Activated naive CD8-positive, alpha-beta T cell treated with anti-CD3 and anti-CD28 coated beads, Interleukin-2, amount 50 U/mL, for 24 hours (primary cell): ENCODE data around the gene IMP4.
"Not testable (repeated sequence)": the region's sequence is repeated elsewhere in the genome, so short reads cannot be mapped to it uniquely, and the experiment has no call there.

Source experiments
- ATAC-seq: fragments of 150-1000 bp; cut with Tn5 transposase; one replicate; pipeline ENCODE4 v1.10.0; 2021
- DNase-seq: peaks from one replicate; pipeline ENCODE4 v3.0.0; 2021
- H3K27ac Mint-ChIP-seq: one replicate; pipeline ENCODE4 v1.8.0; 2021; ENCODE audit warnings: mild to moderate bottlenecking, mixed read lengths
- H3K27me3 Mint-ChIP-seq: one replicate; pipeline ENCODE4 v1.8.0; 2021; ENCODE audit warnings: mixed read lengths
- H3K36me3 Mint-ChIP-seq: one replicate; pipeline ENCODE4 v1.8.0; 2021; ENCODE audit warnings: low read depth, mixed read lengths
- H3K4me1 Mint-ChIP-seq: one replicate; pipeline ENCODE4 v1.8.0; 2021; ENCODE audit warnings: mixed read lengths
- H3K4me3 Mint-ChIP-seq: one replicate; pipeline ENCODE4 v1.8.0; 2021; ENCODE audit warnings: mild to moderate bottlenecking, moderate library complexity, mixed read lengths
- H3K9me3 Mint-ChIP-seq: one replicate; pipeline ENCODE4 v1.8.0; 2021; ENCODE audit warnings: mixed read lengths

The IMP4 gene

GRCh38 chr2:130328710-130329109 is 14.0 kb upstream of the IMP4 start:
- Mint-ChIP-seq H3K36me3 (no peaks in the 10 kb centered on the region), H3K27ac (no peak overlapping the region), H3K4me3 (no peak overlapping the region), H3K4me1 (no peaks in the 10 kb centered on the region), H3K27me3 (peaks cover 36% of the 10 kb centered on the region), H3K9me3 (no peaks in the 10 kb centered on the region)
- no peak for DNase-seq
- ATAC-seq, result no peak

GRCh38 chr2:130332271-130333073 is 10.2 kb upstream of the IMP4 start:
- peaks cover 17% of the 10 kb centered on the region for H3K27me3 Mint-ChIP-seq
- H3K4me1 Mint-ChIP-seq, result peaks cover 2% of the 10 kb centered on the region
- ATAC-seq, result peak; percentile 84
- no peaks in the 10 kb centered on the region for H3K36me3 Mint-ChIP-seq
- peak overlapping the region; percentile 47 for H3K4me3 Mint-ChIP-seq
- no peaks in the 10 kb centered on the region for H3K9me3 Mint-ChIP-seq
- DNase-seq, result peak; percentile 82
- H3K27ac Mint-ChIP-seq, result peak overlapping the region; percentile 16

DNA sequence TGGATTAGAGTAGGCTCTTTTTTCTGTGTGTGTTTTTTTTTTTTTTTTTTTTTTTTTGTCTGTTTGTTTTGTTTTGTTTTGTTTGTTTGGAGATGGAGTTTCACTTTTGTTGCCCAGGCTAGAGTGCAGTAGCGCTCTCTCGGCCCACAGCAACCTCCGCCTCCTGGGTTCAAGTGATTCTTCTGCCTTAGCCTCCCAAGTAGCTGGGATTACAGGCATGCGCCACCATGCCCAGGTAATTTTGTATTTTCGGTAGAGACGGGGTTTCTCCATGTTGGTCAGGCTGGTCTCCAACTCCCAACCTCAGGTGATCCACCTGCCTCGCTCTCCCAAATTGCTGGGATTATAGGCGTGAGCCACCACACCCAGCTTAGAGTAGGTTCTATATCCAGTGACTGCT is 9.4 kb upstream of the IMP4 start:
- not testable (repeated sequence) for H3K4me3 Mint-ChIP-seq, H3K9me3 Mint-ChIP-seq, DNase-seq, H3K36me3 Mint-ChIP-seq, ATAC-seq, H3K4me1 Mint-ChIP-seq
- H3K27me3 Mint-ChIP-seq, result peaks cover 17% of the 10 kb centered on the region
- H3K27ac Mint-ChIP-seq, result peak overlapping the region; percentile 16

GRCh38 chr2:130334026-130334425 is 8.7 kb upstream of the IMP4 start:
- Mint-ChIP-seq H3K27ac (no peak overlapping the region), H3K9me3 (no peaks in the 10 kb centered on the region), H3K4me3 (no peak overlapping the region), H3K36me3 (peaks cover 4% of the 10 kb centered on the region), H3K27me3 (peaks cover 11% of the 10 kb centered on the region), H3K4me1 (peaks cover 8% of the 10 kb centered on the region)
- DNase-seq, result no peak
- no peak for ATAC-seq

- H3K4me1 Mint-ChIP-seq, result peaks cover 10% of the 10 kb centered on the region
- no peak overlapping the region for H3K4me3 Mint-ChIP-seq
- H3K27ac Mint-ChIP-seq, result no peak overlapping the region
- DNase-seq, result no peak
- ATAC-seq, result no peak
- H3K9me3 Mint-ChIP-seq, result no peaks in the 10 kb centered on the region
- H3K27me3 Mint-ChIP-seq, result peaks cover 10% of the 10 kb centered on the region
- H3K36me3 Mint-ChIP-seq, result peaks cover 12% of the 10 kb centered on the region
Measured at GRCh38 chr2:130335226-130335625, 7.5 kb upstream of the IMP4 start.

DNA sequence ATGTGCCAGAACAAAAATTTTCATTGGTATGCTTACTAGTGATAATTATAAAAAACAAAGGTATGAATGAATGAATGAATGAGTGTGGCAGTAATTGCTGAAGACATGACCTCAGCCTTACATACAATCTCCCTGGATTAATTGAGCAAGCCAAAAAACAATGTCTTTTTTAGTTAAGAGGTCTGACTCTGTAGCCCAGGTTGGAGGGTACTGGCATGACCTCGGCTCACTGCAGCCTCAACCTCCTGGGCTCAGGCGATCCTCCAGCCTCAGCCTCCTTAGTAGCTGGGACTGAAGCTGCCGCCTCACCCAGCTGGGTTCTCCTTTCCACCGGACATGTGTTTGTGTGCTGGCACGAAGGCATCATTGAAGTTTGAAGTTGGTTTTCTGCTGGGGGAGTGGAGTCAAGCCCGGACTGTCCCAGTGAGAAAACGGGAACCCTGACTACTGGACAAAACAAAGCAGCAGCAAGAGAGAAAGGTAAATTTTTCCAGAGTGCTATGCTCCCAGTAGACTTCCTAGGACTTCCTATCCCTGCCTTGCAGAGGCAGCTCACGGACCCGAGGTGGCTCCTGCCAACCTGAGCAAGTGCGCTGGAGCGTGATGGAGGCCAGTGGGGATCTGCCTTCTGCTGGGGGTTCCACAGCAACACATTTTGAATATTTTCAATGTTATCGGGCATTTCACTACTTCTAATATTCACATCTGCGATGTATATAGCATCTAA is 6.4 kb upstream of the IMP4 start:
- Mint-ChIP-seq H3K4me1 (peaks cover 19% of the 10 kb centered on the region), H3K9me3 (no peaks in the 10 kb centered on the region), H3K27ac (no peak overlapping the region), H3K36me3 (peaks cover 12% of the 10 kb centered on the region), H3K4me3 (no peak overlapping the region), H3K27me3 (peaks cover 8% of the 10 kb centered on the region)
- no peak for ATAC-seq
- DNase-seq, result no peak

DNA sequence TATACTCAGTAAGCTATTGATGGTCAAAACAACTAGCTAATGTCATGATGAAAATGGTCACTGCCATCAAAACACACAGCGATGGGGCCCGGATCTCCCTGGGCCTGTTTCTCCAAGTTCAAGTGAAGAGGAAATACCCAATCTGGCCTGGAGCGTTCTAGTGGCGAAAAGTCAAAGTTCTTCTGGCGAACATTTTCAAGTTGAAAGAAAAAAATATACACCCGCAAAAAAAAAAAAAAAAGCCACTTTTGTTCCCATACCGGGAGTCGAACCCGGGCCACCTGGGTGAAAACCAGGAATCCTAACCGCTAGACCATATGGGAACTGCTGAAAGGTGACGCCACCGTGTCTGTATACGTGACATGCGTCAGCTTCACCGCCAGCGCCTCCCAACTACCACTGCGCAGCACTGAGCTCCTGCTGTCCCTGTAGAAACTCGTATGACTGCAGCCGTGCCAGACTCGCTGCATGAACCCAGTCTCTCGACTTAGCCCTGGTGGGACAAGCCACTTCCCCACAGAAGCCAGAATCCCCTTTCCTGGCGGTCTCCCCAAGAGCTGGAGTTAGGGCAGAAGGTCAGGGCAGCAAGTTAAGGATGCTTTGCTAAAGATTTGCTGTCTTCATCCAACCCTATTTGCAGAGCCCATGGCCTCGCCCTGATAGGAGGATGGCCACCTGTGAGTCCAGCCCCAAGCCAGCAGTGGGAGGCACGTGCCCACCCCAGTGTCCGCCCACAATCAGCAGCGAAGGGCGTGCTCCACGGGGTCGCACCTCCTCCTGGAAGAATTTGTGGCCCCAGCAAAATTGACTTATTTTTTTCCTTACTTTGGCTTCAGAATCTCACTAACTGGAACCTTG is 5.6 kb upstream of the IMP4 start:
- H3K27me3 Mint-ChIP-seq, result peaks cover 5% of the 10 kb centered on the region

DNA sequence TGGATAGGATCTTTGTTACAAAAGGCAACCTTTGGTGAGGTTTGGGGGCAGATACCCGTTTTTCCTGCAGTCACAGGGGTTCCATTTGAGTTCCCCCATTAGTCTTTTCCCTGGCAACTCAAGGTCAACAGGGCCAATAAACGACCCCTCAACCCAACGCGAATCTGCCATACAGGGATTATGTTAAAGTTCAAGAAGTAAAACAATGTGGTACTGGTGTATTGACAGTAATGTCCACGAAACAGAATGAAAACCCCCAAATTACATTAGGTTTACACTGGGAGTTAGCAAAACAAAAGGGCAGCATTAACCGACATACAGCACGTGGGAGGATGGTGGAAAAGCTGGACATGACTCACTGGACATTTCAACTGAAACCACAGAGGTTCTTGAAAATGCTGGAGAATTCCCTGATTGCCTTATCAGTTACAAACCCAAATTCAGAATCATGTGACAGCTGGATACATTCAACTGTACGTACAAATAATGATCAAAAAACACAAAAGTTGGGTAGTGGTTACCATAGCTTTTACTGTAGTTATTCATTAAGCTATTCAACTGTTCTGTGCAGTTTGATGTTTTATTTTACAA is 4.9 kb upstream of the IMP4 start:
- no peak for DNase-seq
- no peaks in the 10 kb centered on the region for H3K27me3 Mint-ChIP-seq

More for the DNA sequence above, 5.6 kb upstream of the IMP4 start:
- Mint-ChIP-seq H3K36me3 (peaks cover 12% of the 10 kb centered on the region), H3K27ac (peak overlapping the region; percentile 64), H3K9me3 (no peaks in the 10 kb centered on the region), H3K4me3 (peak overlapping the region; percentile 46), H3K4me1 (peaks cover 23% of the 10 kb centered on the region)
- ATAC-seq, result no peak
- peak; percentile 54 for DNase-seq

GRCh38 chr2:130338793-130339345 is 3.8 kb upstream of the IMP4 start:
- no peak for ATAC-seq
- H3K36me3 Mint-ChIP-seq, result peaks cover 18% of the 10 kb centered on the region
- no peak overlapping the region for H3K4me3 Mint-ChIP-seq
- H3K9me3 Mint-ChIP-seq, result no peaks in the 10 kb centered on the region
- H3K4me1 Mint-ChIP-seq, result peaks cover 34% of the 10 kb centered on the region
- no peaks in the 10 kb centered on the region for H3K27me3 Mint-ChIP-seq
- no peak for DNase-seq
- no peak overlapping the region for H3K27ac Mint-ChIP-seq

More for the DNA sequence above, 4.9 kb upstream of the IMP4 start:
- H3K36me3 Mint-ChIP-seq, result peaks cover 15% of the 10 kb centered on the region
- peaks cover 27% of the 10 kb centered on the region for H3K4me1 Mint-ChIP-seq
- H3K27ac Mint-ChIP-seq, result no peak overlapping the region
- no peak overlapping the region for H3K4me3 Mint-ChIP-seq
- H3K9me3 Mint-ChIP-seq, result no peaks in the 10 kb centered on the region
- no peak for ATAC-seq

- Mint-ChIP-seq H3K4me3 (peak overlapping the region; percentile 17), H3K27me3 (no peaks in the 10 kb centered on the region), H3K36me3 (peaks cover 26% of the 10 kb centered on the region), H3K4me1 (peaks cover 43% of the 10 kb centered on the region), H3K9me3 (no peaks in the 10 kb centered on the region), H3K27ac (peak overlapping the region; percentile 45)
- DNase-seq, result no peak
- no peak for ATAC-seq
Measured at GRCh38 chr2:130339885-130340745, 2.6 kb upstream of the IMP4 start.

DNA sequence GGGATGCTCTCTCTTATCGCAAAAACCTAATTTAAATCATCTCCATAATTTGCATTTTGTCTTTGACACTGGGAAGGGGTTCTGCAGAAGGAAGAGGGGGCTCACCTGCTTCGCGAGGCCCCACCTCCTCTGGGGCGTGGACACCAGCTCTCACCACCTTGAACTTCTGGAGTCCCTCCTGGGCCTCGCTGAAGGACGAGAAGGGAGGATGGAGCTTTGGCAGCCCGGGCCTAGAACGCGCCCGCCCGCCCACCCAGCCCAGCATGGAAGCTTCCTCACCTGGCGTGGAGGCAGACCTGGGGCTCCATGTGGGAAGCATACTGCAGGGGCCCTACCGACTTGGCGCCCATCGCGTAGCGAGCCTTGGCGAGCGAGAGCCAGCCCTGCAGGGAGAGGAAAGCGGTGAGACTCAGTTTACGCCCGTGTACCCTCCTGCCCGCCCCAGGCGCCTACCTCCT is 1.1 kb upstream of the IMP4 start:
- Mint-ChIP-seq H3K4me3 (peak overlapping the region; percentile 100), H3K27ac (peak overlapping the region; percentile 99), H3K9me3 (no peaks in the 10 kb centered on the region), H3K27me3 (no peaks in the 10 kb centered on the region), H3K36me3 (peaks cover 41% of the 10 kb centered on the region), H3K4me1 (peaks cover 53% of the 10 kb centered on the region)
- ATAC-seq, result no peak
- no peak for DNase-seq

GRCh38 chr2:130342020-130342532 is 621 bp upstream of the IMP4 start:
- no peaks in the 10 kb centered on the region for H3K9me3 Mint-ChIP-seq
- H3K36me3 Mint-ChIP-seq, result peaks cover 46% of the 10 kb centered on the region
- DNase-seq (peak; percentile 83), ATAC-seq (peak; percentile 80)
- peak overlapping the region; percentile 99 for H3K27ac Mint-ChIP-seq
- H3K4me3 Mint-ChIP-seq, result peak overlapping the region; percentile 100
- peaks cover 53% of the 10 kb centered on the region for H3K4me1 Mint-ChIP-seq
- no peaks in the 10 kb centered on the region for H3K27me3 Mint-ChIP-seq

- ATAC-seq (no peak), DNase-seq (no peak)
- Mint-ChIP-seq H3K27ac (peak overlapping the region; percentile 10), H3K27me3 (no peaks in the 10 kb centered on the region), H3K4me3 (peak overlapping the region; percentile 100), H3K4me1 (peaks cover 65% of the 10 kb centered on the region), H3K9me3 (no peaks in the 10 kb centered on the region), H3K36me3 (peaks cover 61% of the 10 kb centered on the region)
Measured at GRCh38 chr2:130344578-130344977, 1.9 kb downstream of the IMP4 start.
